Caco-2 (cell line): ENCODE data around the gene ULK2. TPM values are rescaled to one million over a fixed set of nuclear protein-coding genes. Genes with fewer than 3 reads are reported as not detected.

Experiments used
- BruUV-seq: library from RNA; stranded (reverse); fragments of 400-500 nt; replicated peaks from 2 replicates; lab custom pipeline; 2021; lab: Mats Ljungman, UMichigan
- CTCF ChIA-PET: fragments of 300-600 bp; sonication (Branson Sonifier 250); formaldehyde crosslinking; loops from one replicate; lab custom pipeline; 2022; ENCODE audit warnings: antibody characterized with exemption; lab: Charles Lee
- POLR2A ChIA-PET: fragments of 300-600 bp; sonication (Branson Sonifier 250); formaldehyde crosslinking; loops from one replicate; lab custom pipeline; 2022; ENCODE audit warnings: antibody characterized with exemption; lab: Charles Lee
- DNase-seq, 2 experiments: peaks; one replicate each; pipeline versions ENCODE4 v3.0.0 to v3.0.0-alpha.2; 2020 to 2022
- H3K27me3 ChIP-seq: replicated peaks from 2 replicates; pipeline ENCODE4 v1.6.0; 2011; ENCODE audit warnings: low read length; ENCODE audit not compliant: control insufficient read depth, insufficient read depth
- H3K36me3 ChIP-seq: 2 replicates; pipeline ENCODE4 v1.5.1; 2011; ENCODE audit warnings: low read length; ENCODE audit not compliant: control insufficient read depth, insufficient read depth
- H3K4me1 ChIP-seq: fragments of 250-450 bp; sonication (Bioruptor Pico); 2 replicates; pipeline ENCODE4 v1.5.1; 2020; ENCODE audit warnings: mild to moderate bottlenecking
- H3K4me3 ChIP-seq: 2 replicates; pipeline ENCODE4 v1.5.1; 2011; ENCODE audit warnings: low read depth, mild to moderate bottlenecking, control low read depth, low read length
- H3K9me3 ChIP-seq: fragments of 250-450 bp; sonication (Bioruptor Pico); 2 replicates; pipeline ENCODE4 v1.5.1; 2020; ENCODE audit warnings: mild to moderate bottlenecking, moderate library complexity
- H3K27ac Mint-ChIP-seq: one replicate; pipeline ENCODE4 v1.8.0; 2022; ENCODE audit warnings: mixed read lengths; ENCODE audit not compliant: unreplicated experiment
- H3K27me3 Mint-ChIP-seq: one replicate; pipeline ENCODE4 v1.8.0; 2022; ENCODE audit warnings: mixed read lengths; ENCODE audit not compliant: insufficient read depth, unreplicated experiment
- H3K36me3 Mint-ChIP-seq: one replicate; pipeline ENCODE4 v1.8.0; 2022; ENCODE audit warnings: mild to moderate bottlenecking, mixed read lengths; ENCODE audit not compliant: insufficient read depth, unreplicated experiment
- H3K4me1 Mint-ChIP-seq: one replicate; pipeline ENCODE4 v1.8.0; 2022; ENCODE audit warnings: low read depth, mixed read lengths; ENCODE audit not compliant: unreplicated experiment
- H3K4me3 Mint-ChIP-seq: one replicate; pipeline ENCODE4 v1.8.0; 2022; ENCODE audit warnings: mild to moderate bottlenecking, moderate library complexity, mixed read lengths; ENCODE audit not compliant: unreplicated experiment
- H3K9me3 Mint-ChIP-seq: one replicate; pipeline ENCODE4 v1.8.0; 2022; ENCODE audit warnings: mixed read lengths; ENCODE audit not compliant: unreplicated experiment
- intact Hi-C: fragments of 100-400 bp; cut with micrococcal nuclease; formaldehyde crosslinking; loops from one replicate; pipeline ENCODE4 v1.10.0; 2022; ENCODE audit not compliant: unreplicated experiment
- total RNA-seq: library from RNA; stranded (reverse); gene quantifications from 2 replicates; pipeline ENCODE4 v1.2.3, GENCODE V29; 2022
- TF ChIP-seq, protein P1 (sequence below), 2 experiments: fragments of 200-600 bp in 1 of 2; IDR thresholded peaks; 1 replicate in 1 of 2; 2 replicates in 1 of 2; pipeline versions ENCODE4 v1.5.1 to v1.8.0; 2011 to 2022; ENCODE audit warnings: antibody characterized with exemption in 1 of 2, control low read depth in 1 of 2, inconsistent platforms in 1 of 2, low read depth in 1 of 2, low read length in 1 of 2, mild to moderate bottlenecking in 1 of 2, moderate library complexity in 1 of 2; ENCODE audit not compliant: insufficient read depth in 1 of 2, severe bottlenecking in 1 of 2, unreplicated experiment in 1 of 2

Gene ULK2
- total RNA-seq, 1 experiment from 2014 or later = 9.2 TPM

DNA sequence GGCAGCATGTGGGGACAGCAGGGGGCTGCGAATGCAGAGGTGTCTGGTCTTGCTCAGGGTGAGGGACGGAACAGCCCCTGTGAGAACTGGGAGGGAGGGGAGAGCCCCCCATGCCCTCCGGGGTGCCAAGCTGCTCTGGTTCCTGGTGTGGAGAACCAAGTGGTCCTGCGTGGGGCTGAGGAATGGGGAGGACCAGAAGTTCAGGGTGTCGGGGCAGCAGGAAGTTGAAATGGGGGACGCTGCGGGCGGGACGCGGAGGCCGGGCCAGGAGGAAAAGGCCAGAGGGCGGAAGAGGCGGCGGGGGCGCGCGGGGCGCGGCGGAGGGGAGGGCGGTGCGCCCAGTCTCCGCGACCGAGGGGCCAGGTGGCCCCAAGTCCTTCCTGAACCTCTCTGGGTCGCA, 123.2 kb downstream of the ULK2 start:
- TF ChIP-seq, protein P1, sequence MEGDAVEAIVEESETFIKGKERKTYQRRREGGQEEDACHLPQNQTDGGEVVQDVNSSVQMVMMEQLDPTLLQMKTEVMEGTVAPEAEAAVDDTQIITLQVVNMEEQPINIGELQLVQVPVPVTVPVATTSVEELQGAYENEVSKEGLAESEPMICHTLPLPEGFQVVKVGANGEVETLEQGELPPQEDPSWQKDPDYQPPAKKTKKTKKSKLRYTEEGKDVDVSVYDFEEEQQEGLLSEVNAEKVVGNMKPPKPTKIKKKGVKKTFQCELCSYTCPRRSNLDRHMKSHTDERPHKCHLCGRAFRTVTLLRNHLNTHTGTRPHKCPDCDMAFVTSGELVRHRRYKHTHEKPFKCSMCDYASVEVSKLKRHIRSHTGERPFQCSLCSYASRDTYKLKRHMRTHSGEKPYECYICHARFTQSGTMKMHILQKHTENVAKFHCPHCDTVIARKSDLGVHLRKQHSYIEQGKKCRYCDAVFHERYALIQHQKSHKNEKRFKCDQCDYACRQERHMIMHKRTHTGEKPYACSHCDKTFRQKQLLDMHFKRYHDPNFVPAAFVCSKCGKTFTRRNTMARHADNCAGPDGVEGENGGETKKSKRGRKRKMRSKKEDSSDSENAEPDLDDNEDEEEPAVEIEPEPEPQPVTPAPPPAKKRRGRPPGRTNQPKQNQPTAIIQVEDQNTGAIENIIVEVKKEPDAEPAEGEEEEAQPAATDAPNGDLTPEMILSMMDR (IDR thresholded peaks at IDR 0.05; ENCODE audit: insufficient read depth in 1 of 2, low read depth in 1 of 2, low read length in 1 of 2, severe bottlenecking in 1 of 2, unreplicated experiment in 1 of 2) = no peak
- no peak for DNase-seq
- no TSS peak for BruUV-seq
- Mint-ChIP-seq H3K9me3 (no peaks in the 10 kb centered on the region), H3K4me1 (peaks cover 23% of the 10 kb centered on the region), H3K36me3 (peaks cover 4% of the 10 kb centered on the region), H3K27ac (no peak overlapping the region), H3K27me3 (no peaks in the 10 kb centered on the region), H3K4me3 (no peak overlapping the region)
- peaks cover 28% of the 10 kb centered on the region for H3K4me1 ChIP-seq
- H3K27me3 ChIP-seq = no peaks in the 10 kb centered on the region
- no peak overlapping the region for H3K4me3 ChIP-seq
- CTCF ChIA-PET = no interaction called here
- intact Hi-C loops = no loop called here
- POLR2A ChIA-PET = no interaction called here
- H3K36me3 ChIP-seq = no peaks in the 10 kb centered on the region
- no peaks in the 10 kb centered on the region for H3K9me3 ChIP-seq

DNA sequence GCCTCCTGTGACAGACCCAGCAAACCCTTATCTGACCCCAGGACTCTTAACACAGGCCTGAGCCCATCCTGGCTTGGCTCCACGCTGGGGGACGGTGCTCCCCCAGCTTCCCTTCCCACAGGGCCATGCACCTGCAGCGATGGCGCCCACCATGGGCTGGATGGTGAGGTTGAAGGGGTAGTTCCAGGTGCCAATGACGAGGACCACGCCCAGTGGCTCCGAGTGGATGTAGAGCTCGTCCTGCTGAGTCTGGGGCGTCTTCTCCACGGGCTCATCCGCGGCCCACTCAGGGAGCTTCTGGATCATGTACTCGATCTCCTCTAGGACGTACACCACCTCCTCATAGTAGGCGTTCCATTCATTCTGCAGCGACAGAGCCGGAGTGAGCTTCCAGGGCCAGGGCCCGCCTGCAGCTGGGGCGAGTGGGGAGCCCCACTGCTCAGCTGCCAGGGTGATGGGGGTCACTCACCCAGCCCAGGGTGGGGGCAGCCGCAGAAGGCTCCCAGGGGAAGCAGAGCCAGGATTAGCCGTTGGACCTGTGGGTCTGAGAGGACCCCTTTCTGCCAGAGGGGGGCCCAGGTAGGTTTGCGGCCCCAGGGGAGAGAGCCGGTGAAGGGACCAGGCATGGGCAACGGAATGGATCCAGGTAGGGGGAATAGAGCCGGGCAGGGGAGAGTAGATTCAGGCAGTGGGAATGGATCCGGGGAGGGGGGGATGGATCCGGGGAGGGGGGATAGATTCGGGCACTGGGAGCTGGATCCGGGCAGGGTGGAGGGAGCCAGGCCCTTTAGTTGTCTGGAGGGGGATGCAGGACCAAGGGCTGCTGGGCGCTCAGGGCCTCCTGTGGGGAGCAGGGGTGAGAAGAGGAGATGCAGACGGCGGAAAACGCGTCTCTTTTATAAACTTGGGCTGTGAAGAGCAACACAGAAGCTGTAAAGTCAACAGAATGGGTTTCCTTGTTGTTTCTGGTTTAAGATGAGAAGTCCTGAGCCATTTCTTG, 124.3 kb downstream of the ULK2 start:
- CTCF ChIA-PET = no interaction called here
- BruUV-seq = no TSS peak
- POLR2A ChIA-PET = no interaction called here

DNA sequence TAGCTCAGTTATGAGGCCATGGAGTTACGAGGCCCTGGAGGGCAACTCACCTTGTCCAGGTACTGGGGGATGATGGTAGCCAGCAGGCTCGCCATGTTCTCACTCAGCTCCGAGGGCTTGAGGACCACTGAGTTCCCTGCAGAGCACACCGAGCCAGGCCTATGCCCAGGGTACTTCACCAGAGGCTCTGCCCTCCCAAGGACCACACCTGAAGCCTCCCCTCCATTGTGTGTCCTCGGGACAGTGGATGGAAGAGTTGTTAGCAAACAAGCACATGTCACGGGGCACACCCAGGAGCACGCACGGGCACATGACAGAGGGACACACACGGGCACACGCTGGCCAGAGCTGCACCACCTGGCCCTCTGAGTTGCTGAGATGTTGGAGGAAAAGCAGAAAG, 125.2 kb downstream of the ULK2 start:
- intact Hi-C loops = no loop called here

More for the DNA sequence above, 124.3 kb downstream of the ULK2 start:
- peaks cover 20% of the 10 kb centered on the region for H3K4me1 ChIP-seq
- H3K4me1 Mint-ChIP-seq = peaks cover 12% of the 10 kb centered on the region
- no peaks in the 10 kb centered on the region for H3K27me3 Mint-ChIP-seq
- H3K36me3 ChIP-seq = no peaks in the 10 kb centered on the region
- H3K9me3 ChIP-seq = no peaks in the 10 kb centered on the region
- TF ChIP-seq, protein P1 (IDR thresholded peaks at IDR 0.05; ENCODE audit: insufficient read depth in 1 of 2, low read depth in 1 of 2, low read length in 1 of 2, severe bottlenecking in 1 of 2, unreplicated experiment in 1 of 2) = no peak
- H3K4me3 ChIP-seq = no peak overlapping the region
- intact Hi-C loops = no loop called here
- no peaks in the 10 kb centered on the region for H3K27me3 ChIP-seq
- H3K9me3 Mint-ChIP-seq = no peaks in the 10 kb centered on the region
- H3K27ac Mint-ChIP-seq = no peak overlapping the region
- DNase-seq = no peak
- no peak overlapping the region for H3K4me3 Mint-ChIP-seq
- H3K36me3 Mint-ChIP-seq = no peaks in the 10 kb centered on the region

More for the DNA sequence above, 125.2 kb downstream of the ULK2 start:
- H3K4me3 Mint-ChIP-seq = no peak overlapping the region
- ChIA-PET CTCF (no interaction called here), POLR2A (no interaction called here)
- no peaks in the 10 kb centered on the region for H3K36me3 Mint-ChIP-seq
- no peaks in the 10 kb centered on the region for H3K27me3 ChIP-seq
- no peaks in the 10 kb centered on the region for H3K9me3 ChIP-seq
- H3K27ac Mint-ChIP-seq = no peak overlapping the region
- H3K9me3 Mint-ChIP-seq = no peaks in the 10 kb centered on the region
- no TSS peak for BruUV-seq
- H3K4me3 ChIP-seq = no peak overlapping the region
- H3K4me1 Mint-ChIP-seq = peaks cover 3% of the 10 kb centered on the region
- TF ChIP-seq, protein P1 (IDR thresholded peaks at IDR 0.05; ENCODE audit: insufficient read depth in 1 of 2, low read depth in 1 of 2, low read length in 1 of 2, severe bottlenecking in 1 of 2, unreplicated experiment in 1 of 2) = no peak
- H3K4me1 ChIP-seq = peaks cover 11% of the 10 kb centered on the region
- DNase-seq = no peak
- H3K36me3 ChIP-seq = no peaks in the 10 kb centered on the region
- no peaks in the 10 kb centered on the region for H3K27me3 Mint-ChIP-seq
